T-helper 17 cell (primary cell): ENCODE results near the gene METTL1. TPM values are rescaled to one million over a fixed set of nuclear protein-coding genes. Genes with fewer than 3 reads are reported as not detected.
A peak's percentile ranks its signal among the peaks of the same experiment; 100 is the strongest.

Experiments used
- ATAC-seq: fragments of 150-1000 bp; cut with Tn5 transposase; 2 replicates; pipeline ENCODE4 v1.10.0; 2021; ENCODE audit warnings: mild to moderate bottlenecking, moderate library complexity
- DNase-seq, 3 donors: peaks; one replicate each; pipeline versions ENCODE4 v3.0.0 to v3.0.0-alpha.2; 2020 to 2021
- H3K9me3 ChIP-seq: one replicate; pipeline ENCODE4 v1.7.0; 2013; ENCODE audit warnings: low read length, mild to moderate bottlenecking; ENCODE audit not compliant: control insufficient read depth, poor library complexity, severe bottlenecking
- H3K27ac Mint-ChIP-seq: one replicate; pipeline ENCODE4 v1.8.0; 2022; ENCODE audit warnings: mild to moderate bottlenecking, moderate library complexity, mixed read lengths
- H3K27me3 Mint-ChIP-seq: one replicate; pipeline ENCODE4 v1.8.0; 2022; ENCODE audit warnings: mixed read lengths
- H3K36me3 Mint-ChIP-seq: one replicate; pipeline ENCODE4 v1.8.0; 2022; ENCODE audit warnings: low read depth, mixed read lengths
- H3K4me1 Mint-ChIP-seq: one replicate; pipeline ENCODE4 v1.8.0; 2022; ENCODE audit warnings: mild to moderate bottlenecking, mixed read lengths
- H3K4me3 Mint-ChIP-seq: one replicate; pipeline ENCODE4 v1.8.0; 2022; ENCODE audit warnings: mild to moderate bottlenecking, moderate library complexity, mixed read lengths
- total RNA-seq, 4 donors: library from RNA in 2 of 4; stranded (reverse) in 2 of 4; gene quantifications; one replicate each; pipeline ENCODE4 v1.2.3 and lab custom pipeline; 2022 to 2026

Gene METTL1
- total RNA-seq, 2 donors from 2014 or later, result 15.0 to 20.9 TPM

DNA sequence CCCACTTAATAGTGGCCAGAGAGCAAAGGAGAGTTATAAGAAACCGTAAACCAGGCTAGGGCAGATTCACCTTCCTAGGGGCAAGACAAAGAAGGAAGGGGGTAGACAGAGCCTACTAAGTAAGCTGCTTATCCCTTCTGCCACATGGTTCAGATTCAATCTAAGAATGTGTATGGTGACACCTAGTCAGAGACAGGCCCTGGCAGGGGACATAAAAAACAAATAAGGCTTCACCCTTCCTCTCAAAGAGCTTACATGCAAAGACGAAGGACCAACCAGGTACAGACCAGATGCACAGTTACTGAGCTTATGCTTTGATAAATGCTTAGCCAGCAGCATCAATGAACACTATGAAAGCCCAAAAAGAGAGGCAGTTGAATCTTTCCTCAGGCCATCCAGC, 9.4 kb downstream of the METTL1 start:
- Mint-ChIP-seq H3K27me3 (peaks cover 19% of the 10 kb centered on the region), H3K27ac (no peak overlapping the region), H3K4me3 (no peak overlapping the region), H3K4me1 (peaks cover 39% of the 10 kb centered on the region), H3K36me3 (no peaks in the 10 kb centered on the region)
- no peak for DNase-seq
- no peaks in the 10 kb centered on the region for H3K9me3 ChIP-seq
- no peak for ATAC-seq

DNA sequence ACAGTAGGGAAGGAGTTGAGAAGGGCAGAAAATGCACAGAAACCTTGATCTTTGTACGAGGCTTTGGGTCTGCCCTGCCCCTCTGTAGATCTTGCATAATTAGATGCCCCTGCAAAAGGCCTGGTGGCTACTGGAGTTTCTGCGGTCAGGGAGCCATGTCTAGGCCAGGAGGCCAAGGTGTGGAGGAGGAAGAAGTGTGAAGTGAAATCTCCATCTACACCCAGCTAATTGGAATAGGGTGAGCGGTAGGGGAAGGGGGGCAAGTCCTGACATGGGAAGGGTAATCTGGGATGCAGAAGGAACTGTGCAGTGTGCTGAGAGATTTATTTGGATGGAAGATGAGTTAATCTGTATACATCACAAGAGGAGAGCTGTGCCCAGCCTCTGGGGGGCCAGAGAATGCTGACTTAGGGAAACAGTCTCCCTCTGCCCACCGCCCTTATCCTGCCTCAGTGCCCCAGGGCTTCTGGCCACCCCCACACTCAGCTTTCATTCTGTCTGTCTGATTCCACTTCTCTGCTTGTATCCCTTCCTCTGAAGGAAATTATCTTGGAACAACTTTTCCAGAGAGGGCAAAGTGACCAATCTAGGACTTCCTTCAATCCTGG, 10.4 kb downstream of the METTL1 start:
- no peaks in the 10 kb centered on the region for H3K9me3 ChIP-seq
- no peaks in the 10 kb centered on the region for H3K36me3 Mint-ChIP-seq
- no peak overlapping the region for H3K27ac Mint-ChIP-seq
- no peak overlapping the region for H3K4me3 Mint-ChIP-seq
- H3K27me3 Mint-ChIP-seq, result peaks cover 14% of the 10 kb centered on the region
- DNase-seq (no peak), ATAC-seq (no peak)
- H3K4me1 Mint-ChIP-seq, result peaks cover 43% of the 10 kb centered on the region

DNA sequence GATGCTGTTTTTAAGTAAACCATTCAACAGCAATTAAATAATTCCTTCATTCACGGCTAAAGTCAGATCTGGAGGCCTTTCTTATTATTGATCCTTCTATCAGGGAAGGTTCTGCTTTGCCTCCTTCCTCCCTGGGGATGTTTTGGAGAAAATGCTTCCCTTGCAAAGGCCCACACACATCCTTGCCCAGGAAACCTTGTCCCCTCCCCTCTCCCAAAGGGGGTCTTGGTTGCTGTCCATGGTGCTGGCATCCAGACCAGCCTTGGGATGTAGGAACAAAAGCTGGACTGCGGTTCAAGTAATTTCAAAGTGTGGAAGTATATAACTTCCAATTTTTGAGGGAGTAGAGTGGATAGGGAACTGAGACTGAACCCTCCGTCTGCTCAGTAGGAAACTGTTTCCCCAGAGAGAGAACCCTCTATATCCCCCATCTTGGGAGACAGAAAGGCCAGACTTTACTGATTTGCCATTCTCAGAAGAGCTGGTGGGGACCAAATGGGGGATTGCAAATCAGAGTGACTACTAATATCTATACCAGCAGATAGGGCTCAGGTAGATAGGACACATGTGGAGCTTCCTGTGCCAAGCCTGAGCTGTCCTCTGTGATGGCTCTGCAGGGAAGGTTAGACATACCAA, 11.4 kb downstream of the METTL1 start:
- H3K9me3 ChIP-seq, result no peaks in the 10 kb centered on the region
- Mint-ChIP-seq H3K27ac (no peak overlapping the region), H3K4me1 (peaks cover 43% of the 10 kb centered on the region), H3K27me3 (peaks cover 12% of the 10 kb centered on the region), H3K4me3 (no peak overlapping the region), H3K36me3 (no peaks in the 10 kb centered on the region)
- no peak for ATAC-seq
- DNase-seq, result no peak

DNA sequence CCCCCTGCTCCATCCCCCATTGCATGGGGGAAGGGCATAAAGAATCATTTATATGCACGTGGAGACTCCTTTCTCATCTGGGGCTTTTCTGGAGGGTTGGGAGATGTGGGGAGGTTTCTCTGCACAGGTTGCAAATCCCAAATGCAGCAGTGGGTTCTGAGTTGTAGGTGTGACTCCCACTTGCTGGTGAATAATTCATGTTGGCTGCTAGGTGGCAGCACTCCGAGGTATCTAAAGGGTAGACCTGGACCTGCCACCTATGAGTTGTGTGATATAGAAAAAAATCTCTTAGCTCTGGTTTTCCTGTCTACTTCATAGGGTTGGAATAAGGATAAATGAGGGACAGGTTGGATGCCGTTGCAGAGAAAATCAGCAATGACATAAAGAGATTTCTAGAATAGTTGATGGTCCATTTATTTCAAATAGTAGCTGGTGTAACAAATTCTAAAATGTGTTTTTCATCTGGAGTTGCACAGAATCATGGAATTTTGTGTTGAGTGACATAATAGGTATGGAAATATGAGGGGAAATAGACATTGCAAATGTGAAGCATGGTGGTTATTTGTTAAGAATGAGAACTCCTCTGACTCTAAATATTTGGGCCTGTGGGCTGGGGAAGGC, 12.4 kb downstream of the METTL1 start:
- DNase-seq, result no peak
- Mint-ChIP-seq H3K27ac (peak overlapping the region; percentile 90), H3K36me3 (no peaks in the 10 kb centered on the region), H3K4me1 (peaks cover 38% of the 10 kb centered on the region), H3K4me3 (peak overlapping the region; percentile 52), H3K27me3 (peaks cover 11% of the 10 kb centered on the region)
- ATAC-seq, result peak; percentile 24
- H3K9me3 ChIP-seq, result no peaks in the 10 kb centered on the region

DNA sequence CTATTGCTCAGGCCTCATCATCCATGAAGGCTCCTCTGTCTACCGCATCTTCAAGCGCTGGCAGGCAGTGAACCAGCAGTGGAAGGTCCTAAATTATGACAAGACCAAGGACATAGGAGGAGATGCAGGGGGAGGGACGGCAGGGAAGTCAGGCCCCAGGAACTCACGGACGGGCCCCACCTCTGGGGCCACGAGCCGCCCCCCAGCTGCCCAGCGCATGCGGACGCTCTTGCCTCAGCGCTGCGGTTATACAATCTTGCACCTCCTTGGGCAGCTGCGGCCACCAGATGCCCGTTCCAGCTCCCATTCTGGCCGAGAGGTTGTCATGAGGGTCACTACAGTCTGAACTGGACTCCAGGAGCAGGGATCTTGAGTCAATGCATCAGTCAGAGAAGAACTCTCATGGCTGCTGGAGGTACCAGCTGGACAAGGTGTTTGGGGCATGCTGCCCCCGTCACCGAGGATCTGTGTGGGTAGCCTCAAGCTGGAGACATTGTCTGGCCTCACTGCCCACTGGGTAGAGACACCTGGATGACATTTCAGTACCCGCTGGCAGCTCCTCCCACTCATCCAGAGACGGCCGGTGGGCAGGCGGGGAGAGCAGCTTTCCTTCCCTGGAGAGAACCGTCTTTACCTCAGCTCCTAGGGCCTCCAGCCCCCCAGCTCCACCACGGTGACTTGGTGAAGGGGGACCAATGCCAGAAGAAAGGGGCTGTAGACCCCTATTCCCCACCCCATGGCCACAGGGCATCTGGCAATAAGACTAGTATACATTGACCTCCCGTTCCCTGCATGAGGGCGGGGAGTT, 13.1 kb downstream of the METTL1 start:
- peak overlapping the region; percentile 15 for H3K4me3 Mint-ChIP-seq

DNA sequence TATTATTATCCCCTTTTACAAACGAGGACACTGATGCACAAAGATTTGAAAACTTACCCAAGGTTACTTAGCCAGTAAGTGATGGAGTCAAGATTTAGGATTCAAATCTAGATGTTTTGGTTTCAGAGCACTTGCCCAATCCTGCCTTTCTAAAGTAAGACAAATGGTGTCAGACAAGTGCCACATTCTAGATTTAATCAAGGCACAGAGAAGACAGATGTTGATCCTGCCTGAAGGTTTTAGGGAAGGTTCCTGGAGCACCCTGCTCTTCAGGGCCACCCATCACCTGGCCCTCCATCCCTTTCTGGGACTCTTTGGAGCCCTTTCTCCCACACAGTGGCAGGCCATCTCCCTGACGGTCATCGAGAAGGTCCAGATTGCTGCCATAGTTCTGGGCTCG, 14.1 kb downstream of the METTL1 start:
- Mint-ChIP-seq H3K27ac (peak overlapping the region; percentile 71), H3K27me3 (no peaks in the 10 kb centered on the region), H3K4me1 (peaks cover 47% of the 10 kb centered on the region), H3K4me3 (peak overlapping the region; percentile 15), H3K36me3 (no peaks in the 10 kb centered on the region)
- ATAC-seq (no peak), DNase-seq (no peak)
- no peaks in the 10 kb centered on the region for H3K9me3 ChIP-seq

More for the DNA sequence above, 13.1 kb downstream of the METTL1 start:
- Mint-ChIP-seq H3K36me3 (no peaks in the 10 kb centered on the region), H3K4me1 (peaks cover 40% of the 10 kb centered on the region), H3K27ac (peak overlapping the region; percentile 90), H3K27me3 (peaks cover 5% of the 10 kb centered on the region)
- no peak for DNase-seq
- H3K9me3 ChIP-seq, result no peaks in the 10 kb centered on the region
- no peak for ATAC-seq

DNA sequence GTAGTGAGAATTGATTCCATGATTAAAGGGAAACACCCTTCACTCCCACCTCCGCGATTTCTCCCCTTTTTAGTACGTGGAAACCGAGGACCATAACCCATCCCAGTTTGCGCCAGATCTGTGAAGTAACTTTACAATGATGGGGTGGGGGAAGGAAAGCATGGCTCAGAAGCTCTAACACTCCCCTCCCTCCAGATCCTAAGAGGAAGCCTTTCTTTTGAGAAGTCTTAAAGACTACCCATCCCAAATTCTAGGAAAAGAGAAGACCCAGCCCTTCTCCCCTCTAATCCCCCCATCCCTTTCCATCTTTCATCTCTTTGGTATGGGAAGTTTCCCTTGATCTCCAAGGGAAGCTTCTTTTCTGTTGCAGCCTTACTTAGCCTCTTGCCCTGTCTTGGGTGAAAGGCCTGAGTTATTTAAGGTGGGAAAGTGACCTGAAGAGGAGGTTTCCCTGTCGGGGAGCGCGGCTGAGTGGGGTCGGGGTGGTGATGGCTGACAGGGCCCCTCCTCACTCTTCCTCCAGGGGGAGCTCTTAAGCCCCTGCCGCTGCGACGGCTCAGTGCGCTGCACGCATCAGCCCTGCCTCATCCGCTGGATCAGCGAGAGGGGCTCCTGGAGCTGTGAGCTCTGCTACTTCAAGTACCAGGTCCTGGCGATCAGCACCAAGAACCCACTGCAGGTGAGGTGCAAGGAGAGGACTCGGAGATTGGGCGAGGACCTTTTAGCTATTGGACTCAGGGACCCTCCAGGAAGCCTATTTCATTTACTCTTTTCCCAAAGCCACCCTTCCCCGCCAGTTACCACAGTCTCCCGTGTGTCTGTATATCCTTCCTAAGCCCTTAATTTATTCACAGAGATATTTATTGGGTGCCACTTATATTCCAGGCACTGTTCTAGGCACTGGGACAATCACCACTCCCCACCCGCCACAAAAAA, 15.2 kb downstream of the METTL1 start:
- ATAC-seq, result peak; percentile 18
- peak; percentile 55 to 67 (median 61) for DNase-seq
- peaks cover 58% of the 10 kb centered on the region for H3K4me1 Mint-ChIP-seq
- peak overlapping the region; percentile 87 for H3K27ac Mint-ChIP-seq
- no peaks in the 10 kb centered on the region for H3K9me3 ChIP-seq
- H3K36me3 Mint-ChIP-seq, result no peaks in the 10 kb centered on the region
- peak overlapping the region; percentile 92 for H3K4me3 Mint-ChIP-seq
- H3K27me3 Mint-ChIP-seq, result no peaks in the 10 kb centered on the region

DNA sequence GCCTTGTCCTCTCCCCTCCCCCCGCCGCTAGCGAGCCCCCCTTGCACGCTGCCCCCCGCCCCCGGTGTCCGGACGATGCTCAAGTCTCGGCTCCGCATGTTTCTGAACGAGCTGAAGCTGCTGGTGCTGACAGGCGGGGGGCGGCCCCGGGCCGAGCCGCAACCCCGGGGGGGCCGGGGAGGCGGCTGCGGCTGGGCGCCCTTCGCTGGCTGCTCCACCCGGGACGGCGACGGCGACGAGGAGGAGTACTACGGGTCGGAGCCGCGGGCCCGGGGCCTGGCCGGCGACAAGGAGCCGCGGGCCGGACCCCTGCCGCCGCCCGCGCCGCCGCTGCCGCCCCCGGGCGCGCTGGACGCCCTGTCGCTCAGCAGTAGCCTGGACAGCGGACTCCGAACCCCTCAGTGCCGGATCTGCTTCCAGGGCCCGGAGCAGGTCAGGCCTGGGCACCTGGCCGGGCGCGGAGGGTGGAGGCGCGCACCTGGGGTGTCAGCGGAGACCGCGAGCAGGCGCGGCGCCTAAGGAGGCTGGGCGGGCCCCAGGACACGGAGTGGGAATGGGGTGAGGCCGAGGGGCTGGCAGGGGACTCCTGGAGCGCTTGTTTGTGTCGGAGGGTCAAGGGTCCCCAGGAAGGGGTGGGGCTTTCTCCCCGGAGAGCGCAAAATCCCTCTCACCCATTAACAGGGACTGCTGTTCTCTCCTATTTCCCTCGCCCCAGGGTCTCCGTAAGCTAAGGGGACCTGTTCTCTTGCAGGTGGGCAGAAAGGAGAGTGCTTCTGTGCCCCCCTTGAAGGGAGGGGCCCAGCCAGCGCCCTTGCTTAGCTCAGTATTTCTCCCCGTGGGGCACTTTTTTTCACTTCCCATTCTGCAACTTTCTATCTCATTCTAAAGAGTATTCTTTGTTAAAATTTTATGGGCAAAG, 16.2 kb downstream of the METTL1 start:
- ATAC-seq, result no peak
- H3K36me3 Mint-ChIP-seq, result no peaks in the 10 kb centered on the region
- peak overlapping the region; percentile 87 for H3K27ac Mint-ChIP-seq
- no peaks in the 10 kb centered on the region for H3K27me3 Mint-ChIP-seq
- no peaks in the 10 kb centered on the region for H3K9me3 ChIP-seq
- DNase-seq, result peak; percentile 45 to 48 (median 48)
- peak overlapping the region; percentile 92 for H3K4me3 Mint-ChIP-seq
- peaks cover 60% of the 10 kb centered on the region for H3K4me1 Mint-ChIP-seq

DNA sequence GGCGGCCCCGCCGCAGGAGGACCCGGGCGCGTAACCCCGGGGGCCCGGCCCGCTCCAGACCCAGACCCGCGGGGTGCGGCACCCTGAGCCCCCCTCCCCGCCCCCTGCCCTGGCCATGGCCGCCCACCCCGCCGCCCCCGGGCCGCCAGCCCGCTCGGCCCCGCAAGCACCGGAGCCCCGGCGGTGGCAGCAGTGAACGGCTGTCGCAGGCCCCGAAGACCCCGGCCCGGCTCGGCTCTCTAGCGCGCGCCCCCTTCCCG, 16.8 kb downstream of the METTL1 start:
- Mint-ChIP-seq H3K36me3 (no peaks in the 10 kb centered on the region), H3K4me1 (peaks cover 59% of the 10 kb centered on the region), H3K4me3 (peak overlapping the region; percentile 93), H3K27me3 (no peaks in the 10 kb centered on the region), H3K27ac (peak overlapping the region; percentile 96)
- no peaks in the 10 kb centered on the region for H3K9me3 ChIP-seq
- ATAC-seq (no peak), DNase-seq (no peak)

DNA sequence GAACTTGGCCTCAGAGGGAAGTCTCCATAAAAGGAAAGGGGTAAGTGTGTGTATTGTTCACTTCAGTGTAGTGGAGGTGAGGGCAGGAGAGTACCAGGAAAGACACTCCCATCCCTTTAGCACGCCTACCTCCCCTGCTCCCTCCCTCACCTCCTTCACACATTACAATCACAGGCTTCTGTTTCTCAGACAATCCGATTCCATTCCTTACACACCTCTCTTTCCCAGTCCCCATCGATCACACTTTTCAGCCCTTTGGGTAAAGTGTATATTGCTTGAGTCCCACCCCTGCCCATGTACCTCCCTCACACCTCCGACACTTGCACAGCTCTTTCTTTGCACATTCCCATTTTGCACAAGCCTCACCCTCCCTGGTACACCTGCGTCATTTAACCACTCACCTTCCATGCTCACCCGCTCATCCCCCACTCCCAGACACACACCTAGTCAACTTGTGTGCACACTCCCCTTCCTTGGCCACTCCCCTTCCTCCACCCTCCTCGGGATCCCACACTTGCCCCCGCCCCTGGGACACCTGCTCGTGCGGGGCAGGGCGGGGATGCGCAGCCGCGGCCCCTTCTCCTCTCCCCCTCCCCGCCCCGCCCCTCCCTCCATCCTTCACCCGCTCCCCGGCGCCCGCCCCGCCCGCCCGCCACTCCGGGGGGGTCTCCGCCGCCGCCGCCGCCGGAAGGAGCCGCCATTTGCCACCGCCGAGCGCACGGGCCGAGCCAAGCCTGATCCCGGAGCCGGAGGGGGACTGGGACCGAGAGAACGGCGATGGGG, 17.3 kb downstream of the METTL1 start, which contains the start of gene MARCHF9:
Gene MARCHF9 (plus strand): TSS at position 693 of the 783 bp plus-strand sequence. CDS start 426 bp downstream, outside the sequence.
- Mint-ChIP-seq H3K4me1 (peaks cover 57% of the 10 kb centered on the region), H3K36me3 (no peaks in the 10 kb centered on the region), H3K4me3 (peak within 1 kb of the TSS; percentile 93), H3K27ac (peak within 1 kb of the TSS; percentile 96), H3K27me3 (no peaks in the 10 kb centered on the region)
- peak; percentile 58 for ATAC-seq
- no peaks in the 10 kb centered on the region for H3K9me3 ChIP-seq
- DNase-seq, result peak; percentile 79 to 88 (median 85)

DNA sequence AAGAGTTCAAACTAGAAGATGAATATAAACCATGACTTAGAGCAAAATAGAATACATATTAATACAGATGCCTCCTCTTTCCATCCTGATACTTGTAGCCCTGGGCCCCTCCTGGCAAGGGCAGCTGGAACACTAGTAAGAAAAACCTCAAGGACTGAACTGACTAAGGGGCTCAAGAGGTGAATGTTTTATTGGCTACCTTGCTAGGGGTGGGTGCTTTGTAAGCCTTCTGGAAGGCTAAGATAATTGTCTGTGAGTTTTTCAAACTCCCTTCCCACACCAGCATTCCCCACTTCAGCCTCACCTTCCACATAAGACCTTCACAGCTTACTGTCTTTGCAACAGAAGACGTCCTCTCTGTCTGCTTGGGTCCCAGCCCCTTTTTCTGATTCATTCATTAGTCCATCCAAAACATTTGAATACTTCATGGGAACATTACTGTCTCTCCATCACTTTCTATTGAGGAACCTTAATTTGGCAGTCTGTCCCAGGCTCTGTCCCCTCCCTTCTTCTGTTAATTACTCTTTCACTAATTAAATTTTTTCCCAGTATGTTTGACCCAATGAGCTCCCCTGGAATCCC, 18.1 kb downstream of the METTL1 start:
- no peaks in the 10 kb centered on the region for H3K9me3 ChIP-seq
- no peak for DNase-seq
- no peaks in the 10 kb centered on the region for H3K36me3 Mint-ChIP-seq
- H3K4me1 Mint-ChIP-seq, result peaks cover 53% of the 10 kb centered on the region
- no peaks in the 10 kb centered on the region for H3K27me3 Mint-ChIP-seq
- H3K27ac Mint-ChIP-seq, result peak overlapping the region; percentile 96
- H3K4me3 Mint-ChIP-seq, result peak overlapping the region; percentile 93
- ATAC-seq, result no peak
